HEK293T (cell line): ENCODE data around the gene NXPE1.

Experiments used
- FOXK2 ChIP-seq: fragments of 450-650 bp; IDR thresholded peaks from 2 replicates; pipeline ENCODE4 v1.6.1; 2016; ENCODE audit warnings: mild to moderate bottlenecking
- NFRKB ChIP-seq: fragments of 450-650 bp; IDR thresholded peaks from 2 replicates; pipeline ENCODE4 v1.6.1; 2016; ENCODE audit warnings: mild to moderate bottlenecking, moderate library complexity
- PKNOX1 ChIP-seq: fragments of 450-650 bp; IDR thresholded peaks from 2 replicates; pipeline ENCODE4 v1.6.1; 2016
- SUZ12 ChIP-seq: fragments of 450-650 bp; IDR thresholded peaks from 2 replicates; pipeline ENCODE4 v1.6.1; 2016; ENCODE audit warnings: mild to moderate bottlenecking

- TF ChIP-seq PKNOX1 (no peak), FOXK2 (no peak), NFRKB (no peak), SUZ12 (no peak)
Measured at GRCh38 chr11:114571712-114572111, 12.0 kb upstream of the NXPE1 start.
